Fibroblast of lung (primary cell): ENCODE measurements around the gene CFAP161. TPM values are rescaled to one million over a fixed set of nuclear protein-coding genes. Genes with fewer than 3 reads are reported as not detected.

Source experiments
- DNase-seq, 2 donors: peaks; one replicate each; pipeline versions ENCODE4 v3.0.0 to v3.0.0-alpha.2; 2010; ENCODE audit warnings: low read depth in 2 of 2
- H2AFZ ChIP-seq: 2 replicates; pipeline ENCODE4 v1.5.1; 2012; ENCODE audit warnings: low read length, control low read depth, inconsistent platforms
- H3K27ac ChIP-seq: 2 replicates; pipeline ENCODE4 v1.5.1; 2011; ENCODE audit warnings: low read length, control low read depth; ENCODE audit not compliant: insufficient read depth
- H3K27me3 ChIP-seq: 2 replicates; pipeline ENCODE4 v1.5.1; 2011; ENCODE audit warnings: mild to moderate bottlenecking, low read length; ENCODE audit not compliant: control insufficient read depth, insufficient read depth
- H3K36me3 ChIP-seq: 2 replicates; pipeline ENCODE4 v1.5.1; 2011; ENCODE audit warnings: low read length; ENCODE audit not compliant: control insufficient read depth, insufficient read depth
- H3K4me1 ChIP-seq: 2 replicates; pipeline ENCODE4 v1.5.1; 2011; ENCODE audit warnings: low read length; ENCODE audit not compliant: control insufficient read depth, insufficient read depth; ENCODE audit errors: extremely low read depth
- H3K4me2 ChIP-seq: 2 replicates; pipeline ENCODE4 v1.5.1; 2011; ENCODE audit warnings: low read length, control low read depth; ENCODE audit not compliant: insufficient read depth; ENCODE audit errors: extremely low read depth
- H3K4me3 ChIP-seq, 4 experiments: fragments of 200-600 bp in 1 of 4; sonication (generic) in 1 of 4; replicated peaks in 1 of 4; 2 replicates each; pipeline ENCODE4 v1.5.1; 2011 to 2016; ENCODE audit warnings: low read length in 4 of 4, low read depth in 3 of 4, mild to moderate bottlenecking in 3 of 4, control low read depth in 2 of 4, inconsistent platforms in 1 of 4, mixed read lengths in 1 of 4; ENCODE audit not compliant: insufficient read depth in 1 of 4; ENCODE audit errors: control extremely low read depth in 1 of 4
- H3K79me2 ChIP-seq: 2 replicates; pipeline ENCODE4 v1.5.1; 2012; ENCODE audit warnings: mild to moderate bottlenecking, low read length, inconsistent platforms; ENCODE audit not compliant: control insufficient read depth, insufficient read depth
- H3K9ac ChIP-seq: 2 replicates; pipeline ENCODE4 v1.5.1; 2011; ENCODE audit warnings: mild to moderate bottlenecking, low read length, control low read depth; ENCODE audit not compliant: insufficient read depth
- H3K9me3 ChIP-seq: 2 replicates; pipeline ENCODE4 v1.5.1; 2012; ENCODE audit warnings: low read depth, low read length; ENCODE audit not compliant: control insufficient read depth, insufficient read depth
- H4K20me1 ChIP-seq: 2 replicates; pipeline ENCODE4 v1.5.1; 2011; ENCODE audit warnings: low read length; ENCODE audit not compliant: control insufficient read depth, insufficient read depth; ENCODE audit errors: extremely low read depth
- EZH2 ChIP-seq: IDR thresholded peaks from 2 replicates; pipeline ENCODE4 v1.5.1; 2012; ENCODE audit warnings: low read length, control low read depth, mild to moderate bottlenecking; ENCODE audit errors: missing control alignments
- polyA plus RNA-seq, 2 donors: library from polyadenylated mRNA; depleted of rRNA in 1 of 2; stranded (reverse) in 1 of 2; unstranded in 1 of 2; fragments of >200 nt; gene quantifications; 2 replicates each; pipeline ENCODE4 v1.2.1, GENCODE V29; 2011 to 2012; ENCODE audit warnings: missing spikeins in 1 of 2
- total RNA-seq: library from RNA; depleted of rRNA; stranded (reverse); fragments of >200 nt; gene quantifications from 2 replicates; pipeline ENCODE4 v1.2.1, GENCODE V29; 2014
- TF ChIP-seq, protein P1 (sequence below), 2 donors: IDR thresholded peaks in 1 of 2; conservative IDR thresholded peaks in 1 of 2; 1 replicate in 1 of 2; 2 replicates in 1 of 2; pipeline ENCODE4 v1.5.1; 2011 to 2012; ENCODE audit warnings: low read length in 2 of 2, control low read depth in 1 of 2, inconsistent platforms in 1 of 2, low read depth in 1 of 2, mild to moderate bottlenecking in 1 of 2

The CFAP161 gene
- total and polyA plus RNA-seq, 2 donors (not counting 1 experiment from before 2014, with no cell fraction given) = 0.17 TPM; not detected in 1

DNA sequence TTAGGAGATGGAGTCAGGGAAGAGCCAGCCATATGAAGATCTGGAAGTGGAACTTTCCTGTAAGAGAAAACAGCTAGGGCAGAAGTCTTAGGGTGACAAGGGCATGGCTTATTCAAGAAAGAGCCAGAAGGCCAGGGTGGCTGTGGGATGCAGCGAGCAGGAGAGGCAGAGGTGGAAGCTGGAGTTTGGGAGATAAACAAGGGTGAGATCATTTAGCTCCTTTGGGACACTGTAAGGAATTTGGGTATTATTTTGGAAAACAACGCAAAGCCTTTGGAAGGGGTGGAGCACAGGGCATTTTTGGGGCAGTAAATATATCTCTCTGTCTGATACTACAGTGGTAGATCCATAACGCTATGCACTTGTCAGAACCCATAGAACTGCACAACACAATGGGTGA, 57.6 kb downstream of the CFAP161 start:
- Histone ChIP-seq H2AFZ (no peak overlapping the region), H3K36me3 (no peaks in the 10 kb centered on the region), H3K4me3 (no peak overlapping the region), H3K27me3 (no peaks in the 10 kb centered on the region), H3K79me2 (no peaks in the 10 kb centered on the region), H3K9me3 (no peaks in the 10 kb centered on the region), H3K9ac (no peak overlapping the region), H3K27ac (no peak overlapping the region), H4K20me1 (no peaks in the 10 kb centered on the region), H3K4me1 (peaks cover 15% of the 10 kb centered on the region), H3K4me2 (no peak overlapping the region)
- TF ChIP-seq EZH2 = no peak
- TF ChIP-seq, protein P1, sequence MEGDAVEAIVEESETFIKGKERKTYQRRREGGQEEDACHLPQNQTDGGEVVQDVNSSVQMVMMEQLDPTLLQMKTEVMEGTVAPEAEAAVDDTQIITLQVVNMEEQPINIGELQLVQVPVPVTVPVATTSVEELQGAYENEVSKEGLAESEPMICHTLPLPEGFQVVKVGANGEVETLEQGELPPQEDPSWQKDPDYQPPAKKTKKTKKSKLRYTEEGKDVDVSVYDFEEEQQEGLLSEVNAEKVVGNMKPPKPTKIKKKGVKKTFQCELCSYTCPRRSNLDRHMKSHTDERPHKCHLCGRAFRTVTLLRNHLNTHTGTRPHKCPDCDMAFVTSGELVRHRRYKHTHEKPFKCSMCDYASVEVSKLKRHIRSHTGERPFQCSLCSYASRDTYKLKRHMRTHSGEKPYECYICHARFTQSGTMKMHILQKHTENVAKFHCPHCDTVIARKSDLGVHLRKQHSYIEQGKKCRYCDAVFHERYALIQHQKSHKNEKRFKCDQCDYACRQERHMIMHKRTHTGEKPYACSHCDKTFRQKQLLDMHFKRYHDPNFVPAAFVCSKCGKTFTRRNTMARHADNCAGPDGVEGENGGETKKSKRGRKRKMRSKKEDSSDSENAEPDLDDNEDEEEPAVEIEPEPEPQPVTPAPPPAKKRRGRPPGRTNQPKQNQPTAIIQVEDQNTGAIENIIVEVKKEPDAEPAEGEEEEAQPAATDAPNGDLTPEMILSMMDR (conservative IDR thresholded peaks at IDR 0.05 in 1 of 2, IDR thresholded peaks at IDR 0.05 in 1 of 2; ENCODE audit: low read depth in 1 of 2, low read length in 2 of 2) = no peak
- no peak for DNase-seq

DNA sequence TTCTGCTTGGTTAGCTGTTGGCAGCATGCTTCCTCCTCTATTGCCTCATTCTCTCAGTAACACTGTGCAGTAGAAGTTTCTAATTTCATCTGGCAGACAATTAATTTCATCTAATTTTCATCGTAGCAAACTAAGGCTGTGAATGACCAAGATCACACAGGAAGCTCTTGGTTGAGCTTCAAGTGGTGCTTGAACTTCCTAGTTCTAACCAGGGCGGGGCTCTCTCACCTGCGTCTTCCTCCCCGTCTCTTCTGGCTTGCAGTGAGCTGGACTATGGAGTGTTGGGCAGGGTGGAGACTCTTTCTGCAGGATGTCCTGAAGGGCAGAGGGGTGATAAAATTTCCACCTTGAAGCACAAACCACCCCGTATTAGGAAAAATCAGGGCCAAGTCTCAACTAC, 60.7 kb downstream of the CFAP161 start:
- Histone ChIP-seq H3K4me1 (peaks cover 11% of the 10 kb centered on the region), H3K79me2 (no peaks in the 10 kb centered on the region), H3K4me2 (no peak overlapping the region), H3K9ac (no peak overlapping the region), H3K27me3 (no peaks in the 10 kb centered on the region), H3K4me3 (no peak overlapping the region), H4K20me1 (no peaks in the 10 kb centered on the region), H3K36me3 (no peaks in the 10 kb centered on the region), H2AFZ (no peak overlapping the region), H3K9me3 (no peaks in the 10 kb centered on the region), H3K27ac (no peak overlapping the region)
- DNase-seq = no peak
- no peak for TF ChIP-seq EZH2
- TF ChIP-seq, protein P1 (conservative IDR thresholded peaks at IDR 0.05 in 1 of 2, IDR thresholded peaks at IDR 0.05 in 1 of 2; ENCODE audit: low read depth in 1 of 2, low read length in 2 of 2) = no peak

DNA sequence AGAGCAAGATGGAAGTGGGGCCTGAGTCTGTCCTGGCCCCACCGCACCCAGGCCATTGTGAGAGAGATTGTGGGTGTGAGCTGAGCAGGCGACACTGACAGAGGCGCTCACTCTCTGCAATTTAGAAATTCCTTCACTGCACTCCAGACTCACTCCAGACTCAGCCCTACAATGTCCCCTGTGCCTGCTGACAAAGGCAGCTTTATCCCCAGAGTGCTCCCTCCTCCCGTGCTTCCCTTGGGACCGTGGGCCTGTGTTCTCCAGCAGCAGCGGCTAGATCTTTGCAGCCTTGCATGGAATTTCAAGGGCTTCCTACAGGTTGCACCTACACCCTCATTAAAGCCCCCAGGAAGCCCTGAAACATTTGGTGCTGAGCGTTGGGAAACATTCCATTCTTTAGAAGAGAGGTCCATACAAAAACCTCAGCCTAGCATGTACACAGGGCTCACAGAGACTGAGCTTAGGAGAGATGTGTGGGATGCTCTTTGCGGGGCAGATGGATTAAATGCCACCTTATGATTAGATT, 61.3 kb downstream of the CFAP161 start:
- Histone ChIP-seq H3K27ac (no peak overlapping the region), H3K9ac (no peak overlapping the region), H2AFZ (no peak overlapping the region), H3K27me3 (no peaks in the 10 kb centered on the region), H3K9me3 (no peaks in the 10 kb centered on the region), H3K36me3 (no peaks in the 10 kb centered on the region), H4K20me1 (no peaks in the 10 kb centered on the region), H3K4me2 (no peak overlapping the region), H3K79me2 (no peaks in the 10 kb centered on the region), H3K4me1 (peaks cover 5% of the 10 kb centered on the region), H3K4me3 (no peak overlapping the region)
- no peak for TF ChIP-seq EZH2
- DNase-seq = no peak
